C4-2B (cell line): ENCODE data around the gene TOM1L1.

Experiments
- CTCF ChIP-seq: fragments of 450-650 bp; conservative IDR thresholded peaks from 2 replicates; pipeline ENCODE4 v1.5.1; 2017; ENCODE audit warnings: mild to moderate bottlenecking
- ZFX ChIP-seq: fragments of 450-650 bp; IDR thresholded peaks from 2 replicates; pipeline ENCODE4 v1.6.1; 2017

DNA sequence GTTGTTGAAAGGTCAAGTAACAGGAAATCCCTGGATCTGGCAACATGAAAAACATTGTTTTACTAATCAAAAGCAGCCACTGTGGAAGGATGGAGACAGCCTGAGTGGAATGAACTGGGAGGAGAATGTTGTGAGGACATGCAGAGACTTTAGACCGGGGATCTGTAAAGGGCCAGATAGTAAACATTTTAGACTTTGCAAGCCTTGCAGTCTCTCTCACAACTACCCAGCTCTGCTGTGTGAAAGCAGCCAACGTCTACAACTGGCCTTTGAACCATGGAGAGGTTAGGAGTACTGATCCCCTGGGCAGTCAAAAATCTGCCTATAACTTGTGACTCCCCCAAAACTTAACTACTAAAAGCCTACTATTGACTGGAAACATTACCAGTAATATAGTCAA, 41.5 kb upstream of the TOM1L1 start:
- TF ChIP-seq CTCF (no peak), ZFX (no peak)
